Keratinocyte (primary cell): ENCODE measurements around the gene TCEANC2. TPM values are rescaled to one million over a fixed set of nuclear protein-coding genes. Genes with fewer than 3 reads are reported as not detected.

Experiments used
- DNase-seq: peaks from one replicate; pipeline ENCODE4 v3.0.0-alpha.2; 2011; ENCODE audit warnings: low read depth, missing footprints, low spot score
- FAIRE-seq: peaks from 2 replicates; lab custom pipeline; 2011; peaks lifted over from hg19 to GRCh38; lab: Jason Lieb, UNC
- H2AFZ ChIP-seq: 2 replicates; pipeline ENCODE4 v1.6.0; 2012; ENCODE audit warnings: low read length, control low read depth, inconsistent platforms; ENCODE audit not compliant: control insufficient read depth
- H3K27ac ChIP-seq: 2 replicates; pipeline ENCODE4 v1.5.1; 2011; ENCODE audit warnings: low read length; ENCODE audit not compliant: control insufficient read depth, insufficient read depth
- H3K27me3 ChIP-seq: 3 replicates; pipeline ENCODE4 v1.6.0; 2011; ENCODE audit warnings: low read length; ENCODE audit not compliant: control insufficient read depth, insufficient read depth; ENCODE audit errors: extremely low read depth
- H3K36me3 ChIP-seq, 2 experiments: 2 replicates in 1 of 2; 3 replicates in 1 of 2; pipeline ENCODE4 v1.5.1; 2011; ENCODE audit warnings: low read length in 2 of 2, mild to moderate bottlenecking in 1 of 2; ENCODE audit not compliant: control insufficient read depth in 2 of 2, insufficient read depth in 2 of 2; ENCODE audit errors: extremely low read depth in 1 of 2
- H3K4me1 ChIP-seq: 3 replicates; pipeline ENCODE4 v1.5.1; 2011; ENCODE audit warnings: low read length; ENCODE audit not compliant: control insufficient read depth, insufficient read depth; ENCODE audit errors: extremely low read depth
- H3K4me2 ChIP-seq: 3 replicates; pipeline ENCODE4 v1.6.0; 2011; ENCODE audit warnings: low read depth, low read length; ENCODE audit not compliant: control insufficient read depth, insufficient read depth; ENCODE audit errors: extremely low read depth
- H3K4me3 ChIP-seq, 3 experiments: fragments of 200-600 bp in 1 of 3; sonication (generic) in 1 of 3; 2 replicates in 2 of 3; 3 replicates in 1 of 3; pipeline ENCODE4 v1.5.1; 2011 to 2016; ENCODE audit warnings: low read length in 3 of 3, mild to moderate bottlenecking in 3 of 3, control low read depth in 2 of 3, inconsistent platforms in 1 of 3, low read depth in 1 of 3, mixed read lengths in 1 of 3, mixed run types in 1 of 3, moderate library complexity in 1 of 3; ENCODE audit not compliant: control insufficient read depth in 2 of 3, insufficient read depth in 2 of 3; ENCODE audit errors: extremely low read depth in 1 of 3
- H3K79me2 ChIP-seq: 2 replicates; pipeline ENCODE4 v1.6.0; 2012; ENCODE audit warnings: low read length; ENCODE audit not compliant: control insufficient read depth, insufficient read depth
- H3K9ac ChIP-seq: 3 replicates; pipeline ENCODE4 v1.6.0; 2011; ENCODE audit warnings: low read length; ENCODE audit not compliant: control insufficient read depth, insufficient read depth; ENCODE audit errors: extremely low read depth
- H3K9me1 ChIP-seq: 3 replicates; pipeline ENCODE4 v1.6.0; 2011; ENCODE audit warnings: low read length; ENCODE audit not compliant: control insufficient read depth, insufficient read depth; ENCODE audit errors: extremely low read depth
- H3K9me3 ChIP-seq: 2 replicates; pipeline ENCODE4 v1.5.1; 2012; ENCODE audit warnings: low read depth, low read length; ENCODE audit not compliant: control insufficient read depth
- H4K20me1 ChIP-seq: 3 replicates; pipeline ENCODE4 v1.6.0; 2011; ENCODE audit warnings: low read length; ENCODE audit not compliant: control insufficient read depth, insufficient read depth; ENCODE audit errors: extremely low read depth
- CTCF ChIP-seq, 3 experiments: IDR thresholded peaks in 1 of 3; conservative IDR thresholded peaks in 1 of 3; optimal IDR thresholded peaks in 1 of 3; 2 replicates in 2 of 3; 3 replicates in 1 of 3; pipeline versions ENCODE3 to v1.5.1; 2011; ENCODE audit warnings: low read length in 3 of 3, mild to moderate bottlenecking in 3 of 3, moderate library complexity in 2 of 3, control low read depth in 1 of 3, inconsistent platforms in 1 of 3; ENCODE audit not compliant: insufficient read depth in 2 of 3; ENCODE audit errors: extremely low read depth in 1 of 3
- EZH2 ChIP-seq: IDR thresholded peaks from one replicate; pipeline ENCODE4 v1.6.1; 2012; ENCODE audit warnings: inconsistent platforms, mild to moderate bottlenecking, low read length, moderate library complexity
- dilution Hi-C: fragments of 300-500 bp; cut with MboI; formaldehyde crosslinking; loops from one replicate; pipeline ENCODE4 v1.7.0; 2020; ENCODE audit warnings: low sequenced_read_pairs; ENCODE audit not compliant: extremely low pct_ligation_motif_present
- polyA plus RNA-seq, 5 experiments: library from polyadenylated mRNA; depleted of rRNA in 3 of 5; stranded (reverse) in 3 of 5; stranded (forward) in 1 of 5; unstranded in 1 of 5; fragments of >200 nt; gene quantifications; 1 replicate in 1 of 5; 2 replicates in 3 of 5; 3 replicates in 1 of 5; pipeline versions ENCODE4 v1.2.1 to v1.2.3, GENCODE V29; 2011 to 2012; ENCODE audit warnings: missing spikeins in 2 of 5, low read depth in 1 of 5, low replicate concordance in 1 of 5

TCEANC2 gene
- polyA plus RNA-seq, 1 donor (not counting 4 experiments of a cell fraction or from before 2014, with no cell fraction given) = 4.3 TPM

GRCh38 chr1:54105080-54105479 lies 51.7 kb downstream of the TCEANC2 start:
- Histone ChIP-seq H3K9me1 (no peaks in the 10 kb centered on the region), H3K27ac (no peak overlapping the region), H3K27me3 (no peaks in the 10 kb centered on the region), H4K20me1 (no peaks in the 10 kb centered on the region), H3K4me3 (no peak overlapping the region), H3K79me2 (no peaks in the 10 kb centered on the region), H3K4me2 (no peak overlapping the region), H3K9me3 (no peaks in the 10 kb centered on the region), H3K9ac (no peak overlapping the region), H3K36me3 (peaks cover 0 to 2% of the 10 kb centered on the region in 2 experiments), H2AFZ (no peak overlapping the region), H3K4me1 (no peaks in the 10 kb centered on the region)
- FAIRE-seq (no peak), DNase-seq (no peak)
- dilution Hi-C loops = no loop called here
- TF ChIP-seq CTCF (optimal IDR thresholded peaks at IDR 0.05 in 1 of 3, IDR thresholded peaks at IDR 0.05 in 1 of 3, conservative IDR thresholded peaks at IDR 0.05 in 1 of 3; ENCODE audit: extremely low read depth in 1 of 3, insufficient read depth in 2 of 3, low read length in 3 of 3) (no peak), EZH2 (no peak)

GRCh38 chr1:54105736-54106269 lies 52.4 kb downstream of the TCEANC2 start:
- Histone ChIP-seq H4K20me1 (no peaks in the 10 kb centered on the region), H3K27ac (no peak overlapping the region), H3K9ac (no peak overlapping the region), H3K9me1 (no peaks in the 10 kb centered on the region), H3K36me3 (peaks cover 0 to 2% of the 10 kb centered on the region in 2 experiments), H3K79me2 (no peaks in the 10 kb centered on the region), H3K4me3 (no peak overlapping the region), H3K27me3 (no peaks in the 10 kb centered on the region), H3K4me2 (no peak overlapping the region), H2AFZ (no peak overlapping the region), H3K9me3 (no peaks in the 10 kb centered on the region), H3K4me1 (no peaks in the 10 kb centered on the region)
- DNase-seq (no peak), FAIRE-seq (no peak)
- dilution Hi-C loops = no loop called here
- TF ChIP-seq CTCF (optimal IDR thresholded peaks at IDR 0.05 in 1 of 3, IDR thresholded peaks at IDR 0.05 in 1 of 3, conservative IDR thresholded peaks at IDR 0.05 in 1 of 3; ENCODE audit: extremely low read depth in 1 of 3, insufficient read depth in 2 of 3, low read length in 3 of 3) (no peak), EZH2 (no peak)
